Neuronal stem cell (in vitro differentiated cells): ENCODE results near the gene GPATCH2L.

Experiments
- DNase-seq: peaks from one replicate; pipeline ENCODE4 v3.0.0-alpha.2; 2013; ENCODE audit warnings: low spot score
- H2AFZ ChIP-seq: one replicate; pipeline ENCODE4 v1.6.1; 2013; ENCODE audit warnings: mild to moderate bottlenecking, low read length, inconsistent platforms
- H2AK5ac ChIP-seq: 2 replicates; pipeline ENCODE4 v1.6.1; 2013; ENCODE audit warnings: low read depth, mild to moderate bottlenecking, inconsistent platforms, low read length, moderate library complexity, mixed read lengths
- H2BK120ac ChIP-seq: 2 replicates; pipeline ENCODE4 v1.6.1; 2013; ENCODE audit warnings: low read depth, mild to moderate bottlenecking, inconsistent platforms, low read length, moderate library complexity, mixed read lengths
- H2BK12ac ChIP-seq: one replicate; pipeline ENCODE4 v1.6.1; 2013; ENCODE audit warnings: low read length, inconsistent platforms
- H2BK15ac ChIP-seq: 2 replicates; pipeline ENCODE4 v1.6.1; 2013; ENCODE audit warnings: mild to moderate bottlenecking, low read length, inconsistent platforms, mixed read lengths
- H2BK5ac ChIP-seq: one replicate; pipeline ENCODE4 v1.6.1; 2013; ENCODE audit warnings: inconsistent platforms, mild to moderate bottlenecking, low read length, moderate library complexity
- H3K14ac ChIP-seq: one replicate; pipeline ENCODE4 v1.6.1; 2013; ENCODE audit warnings: low read length, inconsistent platforms
- H3K18ac ChIP-seq: 2 replicates; pipeline ENCODE4 v1.6.1; 2013; ENCODE audit warnings: low read length, inconsistent platforms
- H3K23ac ChIP-seq: 2 replicates; pipeline ENCODE4 v1.6.1; 2013; ENCODE audit warnings: low read depth, mild to moderate bottlenecking, mixed read lengths, low read length, inconsistent platforms; ENCODE audit not compliant: poor library complexity
- H3K27ac ChIP-seq: replicated peaks from 3 replicates; pipeline ENCODE4 v1.5.1; 2013; ENCODE audit warnings: low read length, inconsistent platforms
- H3K27me3 ChIP-seq, 3 experiments: 2 replicates each; pipeline ENCODE4 v1.6.1; 2013; ENCODE audit warnings: low read length in 3 of 3, mild to moderate bottlenecking in 2 of 3, inconsistent platforms in 1 of 3, low read depth in 1 of 3, mixed read lengths in 1 of 3, moderate library complexity in 1 of 3; ENCODE audit not compliant: control insufficient read depth in 3 of 3, insufficient read depth in 3 of 3
- H3K36me3 ChIP-seq, 2 donors: replicated peaks in 1 of 2; 2 replicates each; pipeline ENCODE4 v1.6.1; 2013; ENCODE audit warnings: low read length in 2 of 2; ENCODE audit not compliant: control insufficient read depth in 2 of 2, insufficient read depth in 2 of 2
- H3K4ac ChIP-seq: 2 replicates; pipeline ENCODE4 v1.6.1; 2013; ENCODE audit warnings: inconsistent platforms, mild to moderate bottlenecking, low read length, moderate library complexity
- H3K4me1 ChIP-seq, 2 donors: 1 replicate in 1 of 2; 2 replicates in 1 of 2; pipeline ENCODE4 v1.6.1; 2013; ENCODE audit warnings: low read length in 2 of 2, low read depth in 1 of 2; ENCODE audit not compliant: control insufficient read depth in 2 of 2, insufficient read depth in 1 of 2
- H3K4me2 ChIP-seq: one replicate; pipeline ENCODE4 v1.6.1; 2013; ENCODE audit warnings: mild to moderate bottlenecking, low read length, inconsistent platforms; ENCODE audit not compliant: insufficient read depth, poor library complexity, severe bottlenecking
- H3K4me3 ChIP-seq, 2 donors: 2 replicates each; pipeline ENCODE4 v1.5.1; 2013; ENCODE audit warnings: low read length in 2 of 2, mild to moderate bottlenecking in 2 of 2, inconsistent platforms in 1 of 2, moderate library complexity in 1 of 2
- H3K79me1 ChIP-seq: one replicate; pipeline ENCODE4 v1.6.1; 2013; ENCODE audit warnings: low read depth, mild to moderate bottlenecking, inconsistent platforms, low read length, moderate library complexity
- H3K9ac ChIP-seq: one replicate; pipeline ENCODE4 v1.6.1; 2013; ENCODE audit warnings: mild to moderate bottlenecking, low read depth, low read length, inconsistent platforms; ENCODE audit not compliant: poor library complexity
- H3K9me3 ChIP-seq, 2 donors: replicated peaks in 1 of 2; 2 replicates each; pipeline versions ENCODE3 to v1.6.1; 2013; ENCODE audit warnings: low read length in 2 of 2, mild to moderate bottlenecking in 2 of 2, inconsistent platforms in 1 of 2, low read depth in 1 of 2, mixed read lengths in 1 of 2, moderate library complexity in 1 of 2; ENCODE audit not compliant: control insufficient read depth in 2 of 2, insufficient read depth in 1 of 2
- H4K8ac ChIP-seq: one replicate; pipeline ENCODE4 v1.6.1; 2013; ENCODE audit warnings: low read depth, mild to moderate bottlenecking, inconsistent platforms, low read length, moderate library complexity
- H4K91ac ChIP-seq: one replicate; pipeline ENCODE4 v1.6.1; 2013; ENCODE audit warnings: low read length, low read depth, mild to moderate bottlenecking, inconsistent platforms; ENCODE audit not compliant: poor library complexity
- WGBS, 2 donors: extraction: QIAGEN DNeasy Blood & Tissue Kit; methylation state at CpG; one replicate each; pipeline ENCODE4 v1.1.7; 2013; ENCODE audit warnings: missing lambda C conversion rate in 2 of 2, mixed read lengths in 1 of 2; ENCODE audit not compliant: insufficient read length in 2 of 2, insufficient replicate concordance in 1 of 2; ENCODE audit errors: extremely low coverage in 2 of 2; 5-methylcytosine and 5-hydroxymethylcytosine counted together

GPATCH2L gene

GRCh38 chr14:76250302-76250701, 98.6 kb downstream of the GPATCH2L start:
- no peak for DNase-seq
- WGBS, 2 donors = no CpG with 5 or more reads among the region's 9 CpGs

GRCh38 chr14:76252471-76252870, 100.7 kb downstream of the GPATCH2L start:
- H2AFZ ChIP-seq = no peak overlapping the region
- no peaks in the 10 kb centered on the region for H3K9me3 ChIP-seq
- H4K91ac ChIP-seq = no peak overlapping the region
- no peak overlapping the region for H3K4ac ChIP-seq
- no peak overlapping the region for H3K4me2 ChIP-seq
- no peak overlapping the region for H3K9ac ChIP-seq
- no peak overlapping the region for H2AK5ac ChIP-seq
- H2BK5ac ChIP-seq = no peak overlapping the region
- no peak overlapping the region for H3K23ac ChIP-seq
- H3K18ac ChIP-seq = no peak overlapping the region
- no peak overlapping the region for H2BK120ac ChIP-seq
- DNase-seq = no peak
- no peak overlapping the region for H2BK15ac ChIP-seq
- no peak overlapping the region for H3K14ac ChIP-seq
- H4K8ac ChIP-seq = no peak overlapping the region
- peaks cover 0 to 3% of the 10 kb centered on the region in 2 donors for H3K4me1 ChIP-seq
- no peak overlapping the region for H3K4me3 ChIP-seq
- no peaks in the 10 kb centered on the region for H3K27me3 ChIP-seq
- H2BK12ac ChIP-seq = no peak overlapping the region
- no peak overlapping the region for H3K27ac ChIP-seq
- WGBS, 2 donors = no CpG with 5 or more reads among the region's 3 CpGs
- no peaks in the 10 kb centered on the region for H3K36me3 ChIP-seq
- H3K79me1 ChIP-seq = no peaks in the 10 kb centered on the region

More at GRCh38 chr14:76250302-76250701, 98.6 kb downstream of the GPATCH2L start:
- Histone ChIP-seq H3K23ac (no peak overlapping the region), H3K14ac (no peak overlapping the region), H3K18ac (no peak overlapping the region), H3K79me1 (no peaks in the 10 kb centered on the region), H3K36me3 (no peaks in the 10 kb centered on the region), H3K4me1 (peaks cover 0 to 3% of the 10 kb centered on the region in 2 donors), H3K9me3 (no peaks in the 10 kb centered on the region), H3K9ac (no peak overlapping the region), H3K4me3 (no peak overlapping the region), H4K8ac (no peak overlapping the region), H3K27me3 (no peaks in the 10 kb centered on the region), H2BK120ac (no peak overlapping the region), H2AFZ (no peak overlapping the region), H2AK5ac (no peak overlapping the region), H3K27ac (no peak overlapping the region), H2BK15ac (no peak overlapping the region), H2BK12ac (no peak overlapping the region), H3K4me2 (no peak overlapping the region), H4K91ac (no peak overlapping the region), H3K4ac (no peak overlapping the region), H2BK5ac (no peak overlapping the region)

GRCh38 chr14:76253111-76253510, 101.4 kb downstream of the GPATCH2L start:
- Histone ChIP-seq H3K36me3 (no peaks in the 10 kb centered on the region), H3K4me1 (peaks cover 0 to 4% of the 10 kb centered on the region in 2 donors), H3K27me3 (no peaks in the 10 kb centered on the region), H3K4me3 (peak overlapping the region in 1 of 2 donors; percentile 43), H2AFZ (no peak overlapping the region), H3K79me1 (no peaks in the 10 kb centered on the region), H2BK120ac (no peak overlapping the region), H3K9me3 (no peaks in the 10 kb centered on the region), H3K18ac (no peak overlapping the region), H3K4me2 (no peak overlapping the region), H3K14ac (no peak overlapping the region), H3K23ac (no peak overlapping the region), H4K91ac (no peak overlapping the region), H3K27ac (no peak overlapping the region), H2AK5ac (no peak overlapping the region), H4K8ac (no peak overlapping the region), H2BK15ac (no peak overlapping the region), H3K9ac (no peak overlapping the region), H2BK5ac (no peak overlapping the region), H3K4ac (no peak overlapping the region), H2BK12ac (no peak overlapping the region)
- no CpG with 5 or more reads among the region's 8 CpGs for WGBS, 2 donors
- DNase-seq = no peak

GRCh38 chr14:76256545-76256944, 104.8 kb downstream of the GPATCH2L start:
- Histone ChIP-seq H2AK5ac (no peak overlapping the region), H2AFZ (no peak overlapping the region), H3K23ac (no peak overlapping the region), H3K79me1 (no peaks in the 10 kb centered on the region), H2BK12ac (no peak overlapping the region), H3K9me3 (no peaks in the 10 kb centered on the region), H3K27ac (no peak overlapping the region), H4K91ac (no peak overlapping the region), H3K4me2 (no peak overlapping the region), H3K18ac (no peak overlapping the region), H3K27me3 (no peaks in the 10 kb centered on the region), H3K4me1 (peaks cover 3 to 7% of the 10 kb centered on the region in 2 donors), H2BK120ac (no peak overlapping the region), H3K9ac (no peak overlapping the region), H2BK5ac (no peak overlapping the region), H2BK15ac (no peak overlapping the region), H3K36me3 (no peaks in the 10 kb centered on the region), H3K4ac (no peak overlapping the region), H3K4me3 (no peak overlapping the region), H3K14ac (no peak overlapping the region), H4K8ac (no peak overlapping the region)
- DNase-seq = no peak
- WGBS, 2 donors = no CpG with 5 or more reads among the region's 4 CpGs
